Skin epidermis (tissue), 12 donors: ENCODE results near the gene TFEB.

Source experiments
- H3K27ac ChIP-seq, 21 experiments: fragments of 200-600 bp; sonication (generic) in 11 of 21; one replicate each; pipeline ENCODE4 v1.5.0; 2020; ENCODE audit warnings: mild to moderate bottlenecking in 3 of 21, inconsistent platforms in 2 of 21, moderate library complexity in 2 of 21
- H3K4me3 ChIP-seq, 7 experiments: fragments of 200-600 bp; sonication (generic) in 2 of 7; one replicate each; pipeline ENCODE4 v1.5.0; 2020; ENCODE audit warnings: inconsistent platforms in 2 of 7, mild to moderate bottlenecking in 2 of 7, moderate library complexity in 1 of 7

The TFEB gene

DNA sequence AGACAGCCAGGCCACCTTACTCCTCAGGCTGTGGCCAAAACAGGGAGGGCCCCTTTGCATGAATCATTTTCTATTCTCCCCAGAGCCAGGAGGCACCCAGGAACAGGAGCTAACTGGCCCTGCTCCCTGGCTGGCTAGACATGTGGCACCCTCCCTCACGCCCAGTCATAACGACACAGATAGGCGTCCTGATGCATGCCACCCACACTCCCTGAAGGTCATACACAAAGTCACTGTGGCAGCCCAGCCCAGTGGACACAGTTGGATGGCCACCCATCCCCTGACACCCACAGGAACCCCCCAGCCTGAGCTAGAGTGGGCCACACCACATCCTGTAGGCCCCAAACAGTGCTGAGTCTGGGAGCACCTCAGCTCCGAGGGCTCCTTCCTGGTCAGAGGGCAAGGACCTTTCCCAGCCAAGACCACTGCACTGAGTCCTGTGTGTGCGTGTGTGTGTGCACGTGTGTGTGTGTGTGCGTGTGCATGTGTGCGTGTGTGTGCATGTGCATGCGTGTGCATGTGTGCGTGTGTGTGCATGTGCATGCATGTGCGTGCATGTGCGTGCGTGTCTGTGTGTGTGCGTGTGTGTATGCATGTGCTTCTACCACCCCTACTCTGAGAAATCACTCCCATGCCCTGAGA, 21.6 kb downstream of the TFEB start:
- no peak overlapping the region for H3K4me3 ChIP-seq
- peak overlapping the region in 11 of 21 experiments; percentile 16 to 87 (median 62) for H3K27ac ChIP-seq

DNA sequence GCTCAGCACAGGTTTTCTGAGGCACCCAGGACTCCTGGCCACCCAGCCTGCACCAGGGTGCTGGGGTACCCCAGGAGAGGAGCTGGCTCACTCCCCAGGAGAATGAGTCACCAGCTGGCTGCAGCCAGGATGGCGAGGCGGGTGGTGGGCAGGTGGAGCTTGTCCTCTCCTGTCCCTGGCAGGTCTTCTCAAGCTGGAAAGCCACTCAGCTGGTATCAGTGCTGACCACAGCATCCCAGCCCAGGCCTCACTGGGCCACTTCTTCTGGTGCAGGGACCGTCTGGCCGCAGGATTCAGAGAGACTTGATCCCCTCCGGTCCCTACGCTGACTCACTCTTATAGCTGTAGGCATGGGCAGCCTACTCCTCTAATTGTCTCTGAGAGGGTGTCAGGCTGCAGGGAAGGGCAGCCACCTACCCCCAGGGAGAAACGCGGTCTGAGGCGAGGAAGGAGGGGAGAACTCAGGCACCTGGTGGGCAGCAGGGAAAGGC, 22.2 kb downstream of the TFEB start:
- H3K27ac ChIP-seq, result peak overlapping the region in 13 of 21 experiments; percentile 14 to 87 (median 59)
- H3K4me3 ChIP-seq, result no peak overlapping the region

GRCh38 chr6:41712651-41713103, 22.7 kb downstream of the TFEB start:
- peak overlapping the region in 14 of 21 experiments; percentile 7 to 87 (median 54) for H3K27ac ChIP-seq
- no peak overlapping the region for H3K4me3 ChIP-seq

DNA sequence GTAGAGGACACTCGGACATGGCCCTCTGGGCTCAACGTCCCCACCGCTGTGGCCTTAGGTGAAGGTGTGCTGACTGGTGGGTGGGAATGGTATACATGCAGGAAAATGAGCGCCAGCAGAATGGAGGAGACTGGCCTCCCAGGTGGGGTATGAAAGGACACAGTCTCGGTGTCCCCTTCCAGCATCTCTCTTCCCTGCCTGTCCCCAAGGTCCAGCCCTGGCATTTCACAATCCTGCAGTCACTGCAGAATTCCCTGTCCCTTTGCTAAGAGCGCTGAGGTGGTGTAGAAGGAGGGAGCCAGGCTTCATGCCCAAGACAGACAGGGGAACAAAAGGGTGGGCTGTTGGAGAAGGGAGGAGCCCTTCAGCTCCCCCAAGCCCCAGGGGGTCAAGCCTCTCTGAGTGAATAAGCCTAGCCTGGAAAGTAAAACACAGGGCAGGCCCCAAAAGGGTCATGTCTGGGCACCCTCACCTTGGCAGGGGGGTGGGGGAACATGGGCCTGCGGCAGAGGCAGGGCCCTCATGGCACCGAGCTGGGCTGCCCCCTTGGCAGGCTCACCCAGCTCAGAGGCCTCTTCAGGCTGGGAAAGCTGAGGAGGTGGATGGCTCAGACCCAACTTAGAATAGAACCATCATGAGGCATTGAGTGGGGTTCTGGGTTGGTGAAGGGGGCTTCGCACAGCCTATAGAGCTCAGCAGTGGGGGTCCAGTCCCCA, 23.9 kb downstream of the TFEB start:
- peak overlapping the region in 8 of 21 experiments; percentile 23 to 87 (median 65) for H3K27ac ChIP-seq
- no peak overlapping the region for H3K4me3 ChIP-seq

- Histone ChIP-seq H3K27ac (no peak overlapping the region), H3K4me3 (no peak overlapping the region)
Measured at GRCh38 chr6:41709375-41709774, 26.0 kb downstream of the TFEB start.

- no peak overlapping the region for H3K4me3 ChIP-seq
- H3K27ac ChIP-seq, result peak overlapping the region in 6 of 21 experiments; percentile 29 to 85 (median 68)
Measured at GRCh38 chr6:41708856-41709255, 26.6 kb downstream of the TFEB start.

DNA sequence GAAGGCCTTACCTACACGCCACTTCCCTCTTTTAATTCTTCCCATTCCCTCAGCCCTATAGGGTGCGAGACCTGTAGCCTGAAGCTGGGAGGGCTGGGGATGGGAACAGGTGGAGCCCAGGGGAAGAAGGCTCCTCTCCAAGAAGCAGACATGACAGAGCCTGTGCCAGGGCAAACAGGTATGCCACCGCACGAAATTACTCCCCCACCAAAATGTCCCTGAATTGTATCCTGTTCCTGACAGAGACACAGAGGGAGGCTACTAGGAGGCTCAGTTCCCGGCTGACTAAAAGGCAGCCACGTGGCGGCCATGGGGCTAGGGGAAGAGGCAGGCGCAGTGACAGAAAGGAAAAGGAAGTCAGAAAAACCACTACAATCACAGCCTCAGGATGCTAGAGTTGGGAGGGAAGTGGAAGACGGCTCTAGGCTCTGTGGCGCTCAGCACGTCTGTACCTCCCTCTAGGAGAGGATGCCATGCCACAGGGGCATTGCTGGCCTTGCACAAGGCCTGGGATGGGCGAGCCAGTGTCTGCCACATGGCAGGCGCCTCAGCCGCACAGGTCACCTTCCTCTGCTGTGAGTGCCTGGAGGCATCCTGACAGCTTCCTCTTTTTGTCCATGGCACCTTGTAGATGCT, 27.7 kb downstream of the TFEB start:
- no peak overlapping the region for H3K4me3 ChIP-seq

DNA sequence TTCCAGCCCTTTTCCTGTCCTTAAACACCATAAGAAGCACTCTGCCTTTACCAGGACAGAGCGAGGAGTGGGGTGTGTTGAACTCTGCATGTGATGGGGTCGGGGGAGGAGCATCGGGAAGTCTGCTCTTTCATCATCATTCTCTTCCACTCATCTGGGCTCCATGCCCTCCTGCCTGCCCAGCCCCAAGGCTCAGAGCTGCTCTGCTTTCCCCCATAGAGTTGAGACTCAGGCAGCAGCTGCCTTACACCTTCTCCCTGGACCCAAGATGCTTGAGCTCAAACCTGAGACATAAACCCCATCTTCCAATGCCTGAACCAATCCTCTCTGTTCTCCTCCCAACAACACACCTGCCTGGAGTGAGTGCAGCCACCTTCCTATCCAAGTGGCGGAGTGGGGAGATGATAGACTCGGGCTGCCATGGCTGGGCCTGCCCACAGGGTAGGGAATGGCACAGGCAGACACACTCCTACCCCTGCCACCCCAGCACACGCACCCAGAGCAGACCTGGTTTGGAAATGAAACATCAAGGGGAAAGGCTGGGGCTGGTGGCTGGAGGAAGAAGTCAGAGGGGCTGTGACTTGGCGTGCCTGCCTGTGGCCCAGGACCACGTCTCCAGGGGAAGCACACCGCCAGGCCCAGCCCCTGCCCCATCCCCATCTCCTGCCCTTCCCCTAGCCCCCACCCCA, 28.4 kb downstream of the TFEB start:
- Histone ChIP-seq H3K27ac (peak overlapping the region in 20 of 21 experiments; percentile 48 to 85 (median 77)), H3K4me3 (no peak overlapping the region)

More for the DNA sequence above, 27.7 kb downstream of the TFEB start:
- H3K27ac ChIP-seq, result peak overlapping the region in 20 of 21 experiments; percentile 0 to 85 (median 76)

DNA sequence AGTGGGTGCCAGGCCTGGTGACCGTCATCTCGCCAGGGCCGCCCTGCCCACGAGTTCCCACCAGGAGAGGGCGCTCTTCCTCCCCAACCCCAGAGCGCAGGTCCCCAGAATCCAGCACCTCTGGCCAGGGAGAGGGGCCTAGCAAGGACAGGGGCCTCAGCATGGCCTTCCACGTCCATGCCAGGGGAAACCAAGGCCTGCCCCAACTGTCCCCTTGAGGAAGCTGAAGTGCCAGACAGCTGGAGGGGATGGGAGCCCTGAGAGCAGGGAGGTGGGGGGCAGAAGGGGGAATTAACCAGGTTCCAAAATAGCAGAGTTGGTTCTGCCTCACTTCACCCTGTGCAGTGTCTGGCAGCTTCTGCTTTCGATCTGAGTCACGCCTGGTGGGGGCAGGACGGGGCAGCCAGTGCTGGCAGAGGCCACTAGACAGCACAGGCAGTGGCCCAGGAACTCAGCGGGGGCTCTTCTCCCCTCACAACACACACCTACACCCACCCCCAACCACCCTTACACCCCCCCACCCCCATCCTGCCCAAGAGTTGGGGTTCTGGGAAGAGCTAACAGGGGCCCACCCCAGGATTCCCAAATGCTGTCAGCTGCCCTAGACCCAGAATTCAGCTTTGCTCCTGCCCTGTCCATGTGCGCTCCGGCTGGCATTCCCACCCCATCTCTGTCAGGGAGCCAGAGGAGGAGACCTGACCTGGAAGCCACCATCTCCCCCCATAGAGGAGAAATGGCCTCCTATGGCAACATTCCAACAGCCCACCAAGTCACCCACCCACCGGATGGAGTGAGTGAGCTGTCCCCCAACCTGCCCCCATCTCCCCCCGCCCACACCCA, 29.2 kb downstream of the TFEB start:
- peak overlapping the region in 20 of 21 experiments; percentile 48 to 85 (median 77) for H3K27ac ChIP-seq
- no peak overlapping the region for H3K4me3 ChIP-seq

DNA sequence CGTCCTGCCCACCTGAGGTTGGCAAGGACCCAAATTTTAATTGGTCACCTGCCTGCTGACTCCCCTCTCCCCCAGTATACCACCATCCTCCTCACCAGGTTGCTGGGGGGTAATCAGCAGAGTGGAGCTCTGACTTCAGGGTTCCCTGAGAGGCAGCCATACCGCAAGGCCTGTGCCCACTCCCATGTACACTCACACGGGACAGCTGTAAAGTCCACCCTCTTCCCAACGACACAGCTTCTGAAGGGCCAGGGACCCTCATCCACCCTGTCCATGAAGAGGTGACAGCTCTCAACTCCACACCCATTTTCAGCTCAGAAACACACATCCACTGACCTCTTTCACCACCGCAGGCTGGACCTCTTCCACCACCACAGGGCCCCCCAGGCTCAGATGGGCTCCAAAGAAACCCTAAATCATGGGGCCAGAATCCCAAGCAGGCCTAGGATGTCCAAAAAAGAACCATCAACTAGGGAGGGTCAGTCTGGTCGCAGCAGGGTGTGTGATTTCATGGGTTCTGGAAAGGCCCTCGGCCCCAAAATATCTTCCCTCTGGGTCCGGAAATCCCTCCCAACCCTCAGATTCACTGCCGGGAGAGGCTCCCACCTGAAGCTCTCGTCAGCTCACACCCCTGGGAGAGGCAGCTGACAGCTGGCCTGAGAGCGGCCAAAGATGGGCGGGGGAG, 30.0 kb downstream of the TFEB start:
- H3K4me3 ChIP-seq, result no peak overlapping the region
- H3K27ac ChIP-seq, result peak overlapping the region in 20 of 21 experiments; percentile 23 to 85 (median 77)

DNA sequence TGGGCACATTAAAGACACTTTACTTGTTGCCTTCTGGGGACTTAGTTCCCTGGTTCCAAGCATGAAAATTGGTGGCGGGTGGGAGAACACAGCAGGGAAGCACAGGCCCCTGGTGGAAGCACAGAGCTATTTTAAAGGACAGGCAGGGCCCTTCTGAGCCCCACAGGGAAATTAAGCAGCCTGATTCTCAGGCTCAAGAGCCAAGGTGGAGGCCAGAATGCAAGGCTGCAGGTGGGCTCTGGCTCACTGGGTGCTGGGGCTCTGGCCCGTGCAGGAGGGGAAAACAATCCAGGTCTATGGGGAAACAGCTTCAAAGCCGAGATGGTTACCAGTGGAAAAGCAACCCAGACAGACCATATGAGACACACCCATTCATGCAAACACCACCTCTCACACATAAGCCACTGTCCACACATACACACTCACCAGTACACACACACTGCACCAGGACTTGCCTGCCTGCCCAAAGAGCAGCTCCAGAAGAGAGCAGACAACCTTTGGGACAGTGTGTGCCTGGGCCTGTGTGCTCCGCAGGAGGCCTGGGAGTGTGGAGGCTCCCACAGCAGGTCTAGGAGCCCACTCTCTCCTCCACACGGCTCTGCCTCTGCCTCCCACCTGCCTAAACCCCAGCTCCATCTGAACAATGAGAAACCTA, 30.6 kb downstream of the TFEB start:
- peak overlapping the region in 15 of 21 experiments; percentile 56 to 83 (median 78) for H3K27ac ChIP-seq
- no peak overlapping the region for H3K4me3 ChIP-seq

DNA sequence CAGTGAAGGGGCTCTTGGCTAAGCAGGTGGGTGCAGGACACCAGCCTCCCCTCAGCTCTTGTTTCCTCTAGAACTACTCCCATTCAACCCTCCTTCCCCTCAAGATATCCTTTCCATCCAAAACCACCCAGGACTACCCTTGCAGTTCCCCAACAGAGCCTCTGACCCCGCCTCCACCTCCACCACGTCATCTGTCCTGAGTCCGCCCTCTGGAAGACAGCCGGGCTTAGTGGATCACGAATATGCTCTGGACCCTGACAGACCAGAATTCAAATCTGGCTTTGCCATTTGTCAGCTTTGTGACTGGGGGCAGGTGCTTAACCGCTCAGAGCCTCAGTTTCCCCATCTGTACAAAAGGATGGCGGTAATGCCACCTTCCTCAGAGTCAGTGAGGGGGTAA, 31.4 kb downstream of the TFEB start:
- H3K27ac ChIP-seq, result no peak overlapping the region
- no peak overlapping the region for H3K4me3 ChIP-seq

DNA sequence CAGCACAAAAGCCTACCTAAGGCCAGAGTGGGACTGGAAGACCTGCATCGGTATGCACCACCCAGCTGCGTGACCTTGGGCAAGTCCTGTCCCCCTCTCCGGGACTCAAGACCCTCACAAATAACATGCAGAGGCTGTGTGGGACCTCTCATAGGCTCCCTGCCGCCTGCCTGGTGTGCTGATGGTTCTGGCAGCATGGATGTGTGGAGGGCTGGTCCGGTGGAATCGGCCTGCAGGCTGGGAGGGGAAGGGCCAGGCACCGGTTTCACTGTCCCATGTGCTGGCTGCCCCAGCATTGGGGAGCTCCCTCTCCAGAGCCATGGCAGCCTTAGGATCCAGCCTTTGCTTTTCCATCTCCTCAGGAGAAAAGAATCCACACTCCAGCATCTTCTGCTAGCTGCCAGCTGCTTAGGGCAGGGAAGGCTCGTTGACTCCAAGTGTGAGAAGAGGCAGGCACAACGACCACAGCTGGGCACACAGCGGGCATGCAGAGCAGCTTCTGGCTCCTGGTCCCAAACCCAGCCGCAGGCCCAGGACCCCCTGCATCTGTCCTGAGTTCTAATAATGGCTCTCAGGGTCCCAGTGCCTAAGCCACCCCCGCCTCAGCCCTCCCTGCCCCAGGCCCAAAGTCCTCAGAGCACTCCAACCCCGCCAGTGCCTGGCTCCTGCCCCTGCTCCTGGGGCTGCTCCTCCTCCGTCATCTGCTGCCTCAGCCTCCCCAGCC, 32.5 kb downstream of the TFEB start:
- Histone ChIP-seq H3K4me3 (no peak overlapping the region), H3K27ac (no peak overlapping the region)

GRCh38 chr6:41702089-41702745, 33.2 kb downstream of the TFEB start:
- Histone ChIP-seq H3K27ac (no peak overlapping the region), H3K4me3 (no peak overlapping the region)

DNA sequence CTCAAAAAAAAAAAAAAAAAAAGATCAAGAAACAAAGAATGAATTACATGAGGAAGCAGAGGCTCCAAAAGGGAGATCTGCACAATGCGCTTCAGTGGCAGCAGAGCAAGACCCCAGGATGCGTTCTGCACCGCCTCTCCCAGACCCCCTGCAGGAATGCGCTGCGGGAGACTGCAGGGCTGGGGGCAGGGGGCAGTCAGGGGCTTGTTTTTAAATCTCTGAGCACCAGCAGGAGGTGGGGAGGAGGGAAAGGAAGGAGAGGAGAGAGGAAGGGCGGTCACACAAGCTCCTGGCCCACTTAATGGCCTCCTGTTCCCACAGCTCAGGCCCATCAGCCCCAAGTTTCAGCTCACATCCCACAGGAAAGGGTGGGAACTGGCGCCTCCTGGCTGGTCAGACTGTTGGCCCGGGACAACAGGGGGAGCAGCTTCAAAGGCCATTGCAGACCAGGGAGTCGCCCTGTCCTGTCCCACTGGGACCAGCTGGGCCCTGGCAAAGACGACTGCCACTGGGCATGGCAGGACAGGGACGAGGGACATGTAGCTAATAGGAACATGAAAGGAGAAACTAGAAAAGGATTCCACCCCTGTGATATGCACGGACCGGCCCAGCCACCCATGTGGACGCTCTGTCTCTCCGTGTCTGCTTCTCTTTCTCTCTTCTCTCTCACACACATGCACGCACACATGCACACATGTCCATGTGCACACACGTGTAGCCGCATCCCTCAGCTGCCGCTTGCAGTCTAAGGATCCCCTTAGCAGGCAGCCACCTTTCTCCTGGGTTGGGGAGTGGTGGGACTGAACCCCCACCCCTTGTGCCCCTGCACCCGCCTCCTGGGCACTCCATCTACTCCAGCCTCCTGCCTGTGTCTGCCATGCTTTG, 34.7 kb downstream of the TFEB start:
- H3K27ac ChIP-seq, result peak overlapping the region in 1 of 21 experiments; percentile 34

DNA sequence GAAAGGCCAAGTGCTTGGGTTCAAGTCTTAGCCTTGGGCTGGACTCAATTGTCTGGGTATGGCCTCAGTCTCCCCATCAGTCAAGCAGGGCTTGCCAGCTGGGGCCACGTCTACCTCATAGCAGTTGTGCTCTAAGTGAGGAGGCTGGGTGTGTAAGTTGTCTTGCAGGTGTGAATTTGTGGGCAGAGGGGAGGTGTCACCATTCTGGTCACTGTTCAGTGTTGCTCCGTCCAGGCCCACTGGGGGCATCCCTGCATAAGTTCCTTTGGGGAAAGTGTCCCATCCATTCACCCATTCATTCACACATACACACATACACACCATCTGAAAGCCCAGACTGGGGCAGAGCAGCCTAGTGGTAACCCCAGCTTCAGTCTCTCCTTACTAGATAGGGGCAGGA, 36.3 kb downstream of the TFEB start:
- Histone ChIP-seq H3K4me3 (no peak overlapping the region), H3K27ac (peak overlapping the region in 6 of 21 experiments; percentile 6 to 60 (median 26))

More for the DNA sequence above, 34.7 kb downstream of the TFEB start:
- H3K4me3 ChIP-seq, result no peak overlapping the region
